ENCODE measurements around the gene DACH1.

DNA sequence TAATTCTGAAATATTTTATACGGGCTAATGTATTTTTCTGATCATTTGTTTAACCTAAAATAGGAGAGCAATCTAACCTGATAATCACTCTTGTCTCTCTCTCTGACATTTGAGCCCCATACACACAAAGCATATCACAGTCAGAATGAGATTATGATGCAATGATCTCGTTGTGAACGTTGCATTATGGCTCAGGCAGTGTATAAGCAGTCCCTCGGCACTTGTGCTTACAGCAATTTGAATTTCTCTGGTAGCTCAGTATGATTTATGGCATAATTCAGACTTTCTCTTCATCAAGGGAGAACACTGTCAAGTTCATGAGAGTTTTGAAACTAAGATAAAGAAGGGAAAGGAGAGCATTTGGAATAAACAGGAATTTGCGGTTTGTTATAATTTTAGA lies 256.1 kb downstream of the DACH1 start:
- TF ChIP-seq, protein P1, sequence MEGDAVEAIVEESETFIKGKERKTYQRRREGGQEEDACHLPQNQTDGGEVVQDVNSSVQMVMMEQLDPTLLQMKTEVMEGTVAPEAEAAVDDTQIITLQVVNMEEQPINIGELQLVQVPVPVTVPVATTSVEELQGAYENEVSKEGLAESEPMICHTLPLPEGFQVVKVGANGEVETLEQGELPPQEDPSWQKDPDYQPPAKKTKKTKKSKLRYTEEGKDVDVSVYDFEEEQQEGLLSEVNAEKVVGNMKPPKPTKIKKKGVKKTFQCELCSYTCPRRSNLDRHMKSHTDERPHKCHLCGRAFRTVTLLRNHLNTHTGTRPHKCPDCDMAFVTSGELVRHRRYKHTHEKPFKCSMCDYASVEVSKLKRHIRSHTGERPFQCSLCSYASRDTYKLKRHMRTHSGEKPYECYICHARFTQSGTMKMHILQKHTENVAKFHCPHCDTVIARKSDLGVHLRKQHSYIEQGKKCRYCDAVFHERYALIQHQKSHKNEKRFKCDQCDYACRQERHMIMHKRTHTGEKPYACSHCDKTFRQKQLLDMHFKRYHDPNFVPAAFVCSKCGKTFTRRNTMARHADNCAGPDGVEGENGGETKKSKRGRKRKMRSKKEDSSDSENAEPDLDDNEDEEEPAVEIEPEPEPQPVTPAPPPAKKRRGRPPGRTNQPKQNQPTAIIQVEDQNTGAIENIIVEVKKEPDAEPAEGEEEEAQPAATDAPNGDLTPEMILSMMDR (conservative IDR thresholded peaks at IDR 0.05; ENCODE audit: low read depth, low read length) = no peak
- TF ChIP-seq EZH2 (IDR thresholded peaks at IDR 0.05; ENCODE audit: borderline replicate concordance, low read depth, low read length, poor library complexity, severe bottlenecking) = no peak
